ENCODE results near the gene ADGRL2.

DNA sequence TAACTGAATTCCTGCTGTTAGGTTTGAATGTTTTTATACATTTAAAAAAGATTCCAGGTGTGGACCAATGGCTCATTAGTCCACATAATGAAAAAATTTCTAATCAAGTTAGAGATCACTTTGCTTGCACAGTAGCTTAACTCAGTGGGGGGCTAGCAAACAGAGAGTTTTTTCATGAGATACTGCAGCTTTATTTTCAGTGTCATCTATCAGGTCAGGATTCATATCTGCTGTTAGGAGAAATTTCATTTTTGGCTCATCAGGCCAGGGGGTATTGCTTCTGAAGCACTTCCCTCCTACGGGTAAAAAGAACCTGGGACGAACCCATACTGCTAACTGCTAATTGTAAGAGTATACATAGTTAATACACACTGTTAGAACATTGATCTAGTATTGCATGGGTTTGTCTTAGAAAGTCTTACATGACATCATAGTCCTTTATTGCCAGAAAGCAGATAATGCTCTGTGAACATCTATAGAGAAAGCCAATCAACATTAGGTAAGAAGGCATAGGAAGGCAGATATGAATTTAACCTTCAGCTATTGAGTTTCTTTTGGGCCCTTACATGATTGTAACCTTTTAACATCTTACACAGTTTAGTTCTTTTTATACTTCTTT, 38.0 kb downstream of the ADGRL2 start:
- TF ChIP-seq, protein P1, sequence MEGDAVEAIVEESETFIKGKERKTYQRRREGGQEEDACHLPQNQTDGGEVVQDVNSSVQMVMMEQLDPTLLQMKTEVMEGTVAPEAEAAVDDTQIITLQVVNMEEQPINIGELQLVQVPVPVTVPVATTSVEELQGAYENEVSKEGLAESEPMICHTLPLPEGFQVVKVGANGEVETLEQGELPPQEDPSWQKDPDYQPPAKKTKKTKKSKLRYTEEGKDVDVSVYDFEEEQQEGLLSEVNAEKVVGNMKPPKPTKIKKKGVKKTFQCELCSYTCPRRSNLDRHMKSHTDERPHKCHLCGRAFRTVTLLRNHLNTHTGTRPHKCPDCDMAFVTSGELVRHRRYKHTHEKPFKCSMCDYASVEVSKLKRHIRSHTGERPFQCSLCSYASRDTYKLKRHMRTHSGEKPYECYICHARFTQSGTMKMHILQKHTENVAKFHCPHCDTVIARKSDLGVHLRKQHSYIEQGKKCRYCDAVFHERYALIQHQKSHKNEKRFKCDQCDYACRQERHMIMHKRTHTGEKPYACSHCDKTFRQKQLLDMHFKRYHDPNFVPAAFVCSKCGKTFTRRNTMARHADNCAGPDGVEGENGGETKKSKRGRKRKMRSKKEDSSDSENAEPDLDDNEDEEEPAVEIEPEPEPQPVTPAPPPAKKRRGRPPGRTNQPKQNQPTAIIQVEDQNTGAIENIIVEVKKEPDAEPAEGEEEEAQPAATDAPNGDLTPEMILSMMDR (conservative IDR thresholded peaks at IDR 0.05; ENCODE audit: low read depth, low read length) = no peak
- TF ChIP-seq, protein P2, sequence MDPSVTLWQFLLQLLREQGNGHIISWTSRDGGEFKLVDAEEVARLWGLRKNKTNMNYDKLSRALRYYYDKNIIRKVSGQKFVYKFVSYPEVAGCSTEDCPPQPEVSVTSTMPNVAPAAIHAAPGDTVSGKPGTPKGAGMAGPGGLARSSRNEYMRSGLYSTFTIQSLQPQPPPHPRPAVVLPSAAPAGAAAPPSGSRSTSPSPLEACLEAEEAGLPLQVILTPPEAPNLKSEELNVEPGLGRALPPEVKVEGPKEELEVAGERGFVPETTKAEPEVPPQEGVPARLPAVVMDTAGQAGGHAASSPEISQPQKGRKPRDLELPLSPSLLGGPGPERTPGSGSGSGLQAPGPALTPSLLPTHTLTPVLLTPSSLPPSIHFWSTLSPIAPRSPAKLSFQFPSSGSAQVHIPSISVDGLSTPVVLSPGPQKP (IDR thresholded peaks at IDR 0.05; ENCODE audit: borderline replicate concordance, low read depth, low read length) = no peak
- TF ChIP-seq BHLHE40 (IDR thresholded peaks at IDR 0.05; ENCODE audit: low read depth, low read length) (no peak), MXI1 (IDR thresholded peaks at IDR 0.05; ENCODE audit: borderline replicate concordance, low read depth, low read length) (no peak), POLR2A (IDR thresholded peaks at IDR 0.05; ENCODE audit: low read depth, low read length) (no peak), RAD21 (IDR thresholded peaks at IDR 0.05; ENCODE audit: low read length) (no peak), MAFK (IDR thresholded peaks at IDR 0.05; ENCODE audit: low read depth, low read length) (no peak), RCOR1 (IDR thresholded peaks at IDR 0.05; ENCODE audit: insufficient replicate concordance, low read length) (no peak), RFX5 (IDR thresholded peaks at IDR 0.05; ENCODE audit: low read depth, low read length) (no peak), CHD1 (IDR thresholded peaks at IDR 0.05; ENCODE audit: low read depth, low read length) (no peak), MAZ (IDR thresholded peaks at IDR 0.05; ENCODE audit: borderline replicate concordance, low read depth, low read length) (no peak)
- TF ChIP-seq, protein P3, sequence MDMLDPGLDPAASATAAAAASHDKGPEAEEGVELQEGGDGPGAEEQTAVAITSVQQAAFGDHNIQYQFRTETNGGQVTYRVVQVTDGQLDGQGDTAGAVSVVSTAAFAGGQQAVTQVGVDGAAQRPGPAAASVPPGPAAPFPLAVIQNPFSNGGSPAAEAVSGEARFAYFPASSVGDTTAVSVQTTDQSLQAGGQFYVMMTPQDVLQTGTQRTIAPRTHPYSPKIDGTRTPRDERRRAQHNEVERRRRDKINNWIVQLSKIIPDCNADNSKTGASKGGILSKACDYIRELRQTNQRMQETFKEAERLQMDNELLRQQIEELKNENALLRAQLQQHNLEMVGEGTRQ (IDR thresholded peaks at IDR 0.05; ENCODE audit: low read depth, low read length) = no peak

Measured in IMR-90 (cell line).